Erythroblast (primary cell): ENCODE measurements around the gene SMIM13.

Experiments
- GATA1 ChIP-seq: IDR thresholded peaks from 2 replicates; pipeline ENCODE4 v1.6.1; 2011; ENCODE audit warnings: low read depth, mild to moderate bottlenecking, control low read depth, low read length, moderate library complexity
- POLR2A ChIP-seq: IDR thresholded peaks from 2 replicates; pipeline ENCODE4 v1.6.1; 2011; ENCODE audit warnings: mild to moderate bottlenecking, low read length

DNA sequence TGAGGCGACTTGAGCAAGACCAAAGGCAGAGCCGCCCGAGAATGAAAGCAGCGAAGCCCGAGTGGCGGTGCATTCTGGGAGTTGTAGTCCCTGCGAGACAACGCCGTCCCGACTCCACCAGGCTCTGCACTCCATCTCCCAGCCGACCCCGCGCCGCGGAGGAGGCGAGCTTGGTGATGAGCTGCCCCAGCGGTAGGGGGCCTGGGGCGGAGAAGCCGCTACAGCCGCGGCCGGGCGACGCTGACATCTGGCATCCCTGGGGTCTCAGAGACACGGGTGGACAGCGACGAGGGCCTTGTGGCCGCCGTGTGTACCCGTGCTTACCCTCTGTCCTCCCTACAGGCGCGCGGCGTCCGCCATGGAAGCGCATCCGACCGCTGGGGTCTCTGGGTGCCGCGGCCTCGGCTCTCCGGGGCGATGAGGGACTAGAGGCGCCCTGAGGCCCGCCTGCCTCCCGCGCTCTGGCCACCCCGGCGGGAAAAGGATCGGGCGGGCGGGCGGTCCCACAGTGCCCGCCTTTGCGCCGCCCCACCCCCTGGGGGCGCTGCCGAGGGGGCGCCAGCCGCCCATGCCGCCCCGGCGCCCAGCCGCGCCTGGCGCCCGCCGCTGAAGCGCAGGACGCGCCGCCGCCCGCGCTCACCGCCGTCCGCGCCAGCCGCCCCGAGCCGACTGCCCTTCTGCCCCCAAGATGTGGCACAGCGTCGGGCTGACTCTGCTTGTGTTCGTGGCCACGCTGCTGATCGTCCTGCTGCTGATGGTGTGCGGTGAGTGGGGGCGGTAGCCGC, at the start of gene SMIM13:
- peak; percentile 81 for TF ChIP-seq POLR2A
- TF ChIP-seq GATA1 = no peak
